PC-9 (cell line): ENCODE data around the gene LBX2. TPM values are rescaled to one million over a fixed set of nuclear protein-coding genes. Genes with fewer than 3 reads are reported as not detected.

Experiments used
- BruUV-seq: library from RNA; stranded (reverse); fragments of 400-500 nt; replicated peaks from 2 replicates; lab custom pipeline; 2021; lab: Mats Ljungman, UMichigan
- CTCF ChIA-PET: fragments of 300-600 bp; sonication (Branson Sonifier 250); formaldehyde crosslinking; loops from one replicate; lab custom pipeline; 2022; ENCODE audit warnings: antibody characterized with exemption; lab: Charles Lee
- POLR2A ChIA-PET: fragments of 300-600 bp; sonication (Branson Sonifier 250); formaldehyde crosslinking; loops from one replicate; lab custom pipeline; 2022; ENCODE audit warnings: antibody characterized with exemption; ENCODE audit not compliant: unreplicated experiment; lab: Charles Lee
- DNase-seq, 2 experiments: peaks; one replicate each; pipeline versions ENCODE4 v3.0.0 to v3.0.0-alpha.2; 2015 to 2022; ENCODE audit warnings: mixed read lengths in 1 of 2
- H2AFZ ChIP-seq: fragments of 200-600 bp; sonication (generic); 2 replicates; pipeline ENCODE4 v1.8.1; 2017; ENCODE audit warnings: antibody characterized with exemption
- H3F3A ChIP-seq: fragments of 200-600 bp; sonication (generic); 2 replicates; pipeline ENCODE4 v1.8.1; 2017; ENCODE audit warnings: antibody characterized with exemption, mild to moderate bottlenecking, low read depth; ENCODE audit not compliant: insufficient read depth
- H3K27ac ChIP-seq: fragments of 200-600 bp; sonication (generic); 2 replicates; pipeline ENCODE4 v1.6.1; 2016; ENCODE audit warnings: mixed run types
- H3K27me3 ChIP-seq: fragments of 200-600 bp; sonication (generic); 2 replicates; pipeline ENCODE4 v1.6.1; 2016; ENCODE audit warnings: low read depth, mixed run types; ENCODE audit not compliant: insufficient read depth
- H3K36me3 ChIP-seq: fragments of 200-600 bp; sonication (generic); 2 replicates; pipeline ENCODE4 v1.6.1; 2016; ENCODE audit warnings: low read depth, mixed run types
- H3K4me1 ChIP-seq: fragments of 200-600 bp; sonication (generic); replicated peaks from 2 replicates; pipeline ENCODE4 v1.6.1; 2016; ENCODE audit warnings: mixed run types; ENCODE audit not compliant: insufficient read depth
- H3K4me2 ChIP-seq: fragments of 200-600 bp; sonication (generic); 2 replicates; pipeline ENCODE4 v1.6.1; 2017; ENCODE audit warnings: mixed run types
- H3K4me3 ChIP-seq: fragments of 200-600 bp; sonication (generic); 2 replicates; pipeline ENCODE4 v1.6.1; 2016; ENCODE audit warnings: mixed run types
- H3K79me2 ChIP-seq: fragments of 200-600 bp; sonication (generic); 2 replicates; pipeline ENCODE4 v1.6.1; 2017; ENCODE audit warnings: low read depth, mixed run types
- H3K9me2 ChIP-seq: fragments of 200-600 bp; sonication (generic); 2 replicates; pipeline ENCODE4 v1.8.1; 2017; ENCODE audit warnings: mild to moderate bottlenecking; ENCODE audit not compliant: insufficient read depth
- H3K9me3 ChIP-seq: fragments of 200-600 bp; sonication (generic); 2 replicates; pipeline ENCODE4 v1.8.1; 2016; ENCODE audit warnings: low read depth; ENCODE audit not compliant: insufficient read depth
- H4K20me1 ChIP-seq: fragments of 200-600 bp; sonication (generic); 2 replicates; pipeline ENCODE4 v1.8.1; 2017; ENCODE audit not compliant: insufficient read depth
- EZH2 ChIP-seq: fragments of 200-600 bp; sonication (generic); IDR thresholded peaks from 2 replicates; pipeline ENCODE4 v1.8.0; 2017; ENCODE audit warnings: antibody characterized with exemption, low read depth
- intact Hi-C: fragments of 100-400 bp; cut with micrococcal nuclease; formaldehyde crosslinking; loops from one replicate; pipeline ENCODE4 v1.10.0; 2022; ENCODE audit not compliant: unreplicated experiment
- total RNA-seq: library from RNA; stranded (reverse); gene quantifications from 2 replicates; pipeline ENCODE4 v1.2.3, GENCODE V29; 2021
- TF ChIP-seq, protein P1 (sequence below): fragments of 200-600 bp; sonication (generic); conservative IDR thresholded peaks from 2 replicates; pipeline ENCODE4 v1.6.1; 2017; ENCODE audit warnings: mixed run types, antibody characterized with exemption, mild to moderate bottlenecking, moderate library complexity

LBX2 gene
- total RNA-seq, 1 experiment from 2014 or later = 0.76 TPM

DNA sequence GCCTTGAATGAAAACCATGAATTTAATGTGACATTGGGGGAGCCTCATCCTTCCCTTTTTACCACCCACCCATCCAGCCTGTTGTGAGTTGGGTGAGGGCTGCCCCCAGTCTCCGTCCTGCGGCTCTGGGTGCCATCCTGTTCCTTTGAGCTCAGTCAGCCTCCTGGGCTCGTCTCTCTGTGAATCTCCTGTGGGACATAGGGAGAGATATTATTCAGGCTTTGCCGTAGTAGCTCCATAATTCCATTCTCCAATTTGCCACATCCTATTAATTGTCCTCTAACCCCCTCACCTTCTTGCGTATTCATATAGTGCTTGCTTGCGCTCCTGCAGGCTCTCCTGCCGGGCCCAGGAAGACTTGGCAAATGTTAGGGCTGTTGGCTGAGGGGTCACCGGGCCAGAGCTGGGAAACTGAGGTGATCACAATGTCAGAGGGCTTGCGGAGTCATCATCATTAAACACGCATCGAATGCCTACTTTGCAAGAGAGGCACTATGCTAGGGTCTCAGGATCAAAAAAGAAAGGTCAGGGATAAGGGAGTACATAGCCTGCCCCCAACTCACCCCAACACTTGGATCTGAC, 27.3 kb upstream of the LBX2 start:
- Histone ChIP-seq H3K9me2 (no peaks in the 10 kb centered on the region), H3K9me3 (no peaks in the 10 kb centered on the region), H3F3A (peaks cover 8% of the 10 kb centered on the region; the same call in 1 of the 2 replicates), H3K4me3 (no peak overlapping the region), H3K4me2 (no peak overlapping the region), H3K79me2 (peaks cover 37% of the 10 kb centered on the region), H3K36me3 (peaks cover 18% of the 10 kb centered on the region), H3K27me3 (no peaks in the 10 kb centered on the region), H4K20me1 (peaks cover 9% of the 10 kb centered on the region; the same call in 1 of the 2 replicates), H3K4me1 (peaks cover 18% of the 10 kb centered on the region), H2AFZ (no peak overlapping the region), H3K27ac (no peak overlapping the region)
- no TSS peak for BruUV-seq
- ChIA-PET CTCF (no interaction called here), POLR2A (interaction anchor here (0.5 kb wide), 1 partner anchor 59 kb away, joined by 7 read pairs; no protein-coding TSS in a partner anchor)
- TF ChIP-seq, protein P1, sequence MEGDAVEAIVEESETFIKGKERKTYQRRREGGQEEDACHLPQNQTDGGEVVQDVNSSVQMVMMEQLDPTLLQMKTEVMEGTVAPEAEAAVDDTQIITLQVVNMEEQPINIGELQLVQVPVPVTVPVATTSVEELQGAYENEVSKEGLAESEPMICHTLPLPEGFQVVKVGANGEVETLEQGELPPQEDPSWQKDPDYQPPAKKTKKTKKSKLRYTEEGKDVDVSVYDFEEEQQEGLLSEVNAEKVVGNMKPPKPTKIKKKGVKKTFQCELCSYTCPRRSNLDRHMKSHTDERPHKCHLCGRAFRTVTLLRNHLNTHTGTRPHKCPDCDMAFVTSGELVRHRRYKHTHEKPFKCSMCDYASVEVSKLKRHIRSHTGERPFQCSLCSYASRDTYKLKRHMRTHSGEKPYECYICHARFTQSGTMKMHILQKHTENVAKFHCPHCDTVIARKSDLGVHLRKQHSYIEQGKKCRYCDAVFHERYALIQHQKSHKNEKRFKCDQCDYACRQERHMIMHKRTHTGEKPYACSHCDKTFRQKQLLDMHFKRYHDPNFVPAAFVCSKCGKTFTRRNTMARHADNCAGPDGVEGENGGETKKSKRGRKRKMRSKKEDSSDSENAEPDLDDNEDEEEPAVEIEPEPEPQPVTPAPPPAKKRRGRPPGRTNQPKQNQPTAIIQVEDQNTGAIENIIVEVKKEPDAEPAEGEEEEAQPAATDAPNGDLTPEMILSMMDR = no peak
- no peak for TF ChIP-seq EZH2
- intact Hi-C loops = no loop called here
- no peak for DNase-seq

DNA sequence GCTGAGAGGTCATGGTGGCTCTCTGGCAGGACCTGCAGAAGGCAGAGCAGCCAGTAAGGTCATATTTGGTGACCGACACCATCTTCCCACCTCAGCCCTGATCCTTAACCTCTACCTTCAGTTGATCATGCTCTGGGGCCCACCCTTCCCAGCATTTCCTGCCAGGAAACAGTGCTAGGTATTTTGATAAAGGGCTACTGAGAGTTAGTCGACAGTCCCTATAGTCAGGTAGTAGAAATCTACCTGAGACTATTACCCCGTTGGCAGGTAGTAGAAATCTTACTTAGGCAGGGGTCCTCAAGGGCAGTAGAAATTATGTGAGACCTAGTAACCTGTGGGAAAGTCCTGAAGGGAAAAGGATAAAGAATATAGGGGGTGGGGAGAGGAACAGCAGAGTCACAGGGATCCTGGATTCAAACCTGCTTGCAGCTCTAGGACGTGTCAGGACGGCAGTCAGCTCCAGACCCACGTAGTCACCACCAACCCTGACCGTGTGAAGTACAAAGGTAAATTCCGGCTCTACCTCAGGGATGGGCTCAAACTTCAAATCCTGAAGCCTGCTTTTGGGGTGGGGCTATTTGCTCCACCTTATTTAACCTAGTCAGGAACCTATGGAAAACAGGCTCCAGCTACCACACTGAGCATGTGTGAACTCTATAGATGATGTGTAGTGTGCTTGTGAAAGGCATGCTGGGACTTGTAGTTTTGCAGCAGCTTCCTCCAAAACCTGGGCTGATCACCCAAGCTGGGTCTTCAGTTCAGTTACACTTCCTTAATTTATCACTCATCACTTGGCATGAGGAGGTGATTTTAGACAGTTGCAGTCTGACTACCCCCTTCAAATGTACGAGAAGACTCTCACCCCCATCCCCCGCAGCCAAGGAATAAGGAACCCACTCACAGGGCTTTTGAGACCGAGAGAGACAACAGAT, 26.6 kb upstream of the LBX2 start, which contains the start of gene DQX1:
DQX1 (minus strand) TSS at position 515 of the 932 bp plus-strand sequence; CDS start at position 13, 502 bp downstream.
- no peak within 1 kb of the TSS for H2AFZ ChIP-seq
- DNase-seq = peak in 1 of 2 experiments; percentile 69
- TF ChIP-seq, protein P1 = no peak
- TF ChIP-seq EZH2 = no peak

DNA sequence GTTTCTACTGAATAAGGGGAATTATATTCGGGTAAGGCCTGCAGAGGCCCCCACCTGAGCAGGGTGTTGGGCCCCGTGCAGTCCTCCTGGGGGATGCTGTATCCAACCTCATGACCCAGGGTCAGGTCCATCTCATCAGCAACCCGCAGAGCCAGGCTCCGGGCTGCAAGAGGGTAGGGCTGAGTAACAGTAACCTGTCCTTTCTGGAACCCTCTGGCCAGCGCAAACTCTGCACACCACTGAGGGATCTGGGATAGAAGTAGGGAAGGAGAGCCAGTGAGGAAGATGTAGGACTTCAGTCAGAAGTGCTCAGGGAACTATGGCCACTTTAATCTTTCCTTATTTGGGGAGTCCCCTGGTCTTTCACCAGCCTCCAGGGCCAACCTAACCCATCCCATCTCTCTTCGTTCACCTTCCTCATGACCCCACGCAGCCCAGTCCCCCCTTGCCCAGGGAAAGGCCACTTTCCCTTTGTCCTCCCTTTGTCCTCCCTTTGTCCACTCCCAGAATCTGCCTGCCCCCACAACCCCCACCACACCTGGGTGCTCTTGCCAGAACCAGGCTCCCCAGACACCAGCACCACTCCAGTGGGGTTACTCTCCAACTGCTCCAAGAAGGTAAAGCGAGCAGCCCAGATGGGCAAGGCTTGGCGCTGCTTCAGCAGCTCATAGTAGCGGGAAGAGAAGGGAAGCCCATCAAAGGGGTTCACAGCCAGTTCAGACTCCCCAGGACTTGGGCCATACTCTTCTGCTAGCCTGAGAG, 25.7 kb upstream of the LBX2 start:
- H3K27ac ChIP-seq = no peak overlapping the region
- H3K27me3 ChIP-seq = no peaks in the 10 kb centered on the region
- peaks cover 6% of the 10 kb centered on the region; the same call in 1 of the 2 replicates for H3F3A ChIP-seq
- peaks cover 18% of the 10 kb centered on the region for H3K36me3 ChIP-seq
- ChIA-PET CTCF (no interaction called here), POLR2A (no interaction called here)
- no peak overlapping the region for H3K4me3 ChIP-seq
- intact Hi-C loops = no loop called here
- no peak overlapping the region for H3K4me2 ChIP-seq
- TF ChIP-seq, protein P1 = no peak
- TF ChIP-seq EZH2 = no peak
- no TSS peak for BruUV-seq
- H3K9me2 ChIP-seq = no peaks in the 10 kb centered on the region
- no peaks in the 10 kb centered on the region for H3K9me3 ChIP-seq
- H2AFZ ChIP-seq = no peak overlapping the region
- H3K79me2 ChIP-seq = peaks cover 27% of the 10 kb centered on the region
- DNase-seq = no peak
- H3K4me1 ChIP-seq = peaks cover 10% of the 10 kb centered on the region
- H4K20me1 ChIP-seq = peaks cover 9% of the 10 kb centered on the region; the same call in 1 of the 2 replicates

More for the DNA sequence above, 26.6 kb upstream of the LBX2 start, which contains the start of gene DQX1:
- CTCF ChIA-PET = no interaction called here
- H3K4me1 ChIP-seq = peaks cover 15% of the 10 kb centered on the region
- peaks cover 32% of the 10 kb centered on the region for H3K79me2 ChIP-seq
- no peaks in the 10 kb centered on the region for H3K9me2 ChIP-seq
- no peak within 1 kb of the TSS for H3K4me2 ChIP-seq
- no peak within 1 kb of the TSS for H3K4me3 ChIP-seq
- H3K27ac ChIP-seq = no peak within 1 kb of the TSS
- H3K9me3 ChIP-seq = no peaks in the 10 kb centered on the region
- no peaks in the 10 kb centered on the region for H3K27me3 ChIP-seq
- BruUV-seq = no TSS peak
- intact Hi-C loops = no loop called here
- peaks cover 9% of the 10 kb centered on the region; the same call in 1 of the 2 replicates for H4K20me1 ChIP-seq
- POLR2A ChIA-PET = interaction anchor here (0.5 kb wide), 1 partner anchor 60 kb away, joined by 7 read pairs; no protein-coding TSS in a partner anchor
- H3K36me3 ChIP-seq = peaks cover 18% of the 10 kb centered on the region
- peaks cover 6% of the 10 kb centered on the region; the same call in 1 of the 2 replicates for H3F3A ChIP-seq
